GM06990 (cell line): Measurements from ENCODE around the gene RBM47.
A peak's percentile ranks its signal among the peaks of the same experiment; 100 is the strongest.

Experiments used
- DNase-seq: peaks from one replicate; pipeline ENCODE4 v3.0.0-alpha.2; 2011; ENCODE audit not compliant: insufficient read length; ENCODE audit errors: extremely low read depth
- H3K27me3 ChIP-seq: replicated peaks from 2 replicates; pipeline ENCODE4 v1.6.0; 2011; ENCODE audit warnings: low read length; ENCODE audit not compliant: control insufficient read depth, insufficient read depth
- H3K36me3 ChIP-seq: 2 replicates; pipeline ENCODE4 v1.5.1; 2011; ENCODE audit warnings: low read length; ENCODE audit not compliant: control insufficient read depth, insufficient read depth
- H3K4me3 ChIP-seq: replicated peaks from 2 replicates; pipeline ENCODE4 v1.5.1; 2011; ENCODE audit warnings: low read depth, mild to moderate bottlenecking, control low read depth, low read length
- CTCF ChIP-seq: IDR thresholded peaks from 2 replicates; pipeline ENCODE4 v1.5.1; 2011; ENCODE audit warnings: low read length, control low read depth, mild to moderate bottlenecking, inconsistent platforms; ENCODE audit not compliant: insufficient read depth, poor library complexity, severe bottlenecking

The RBM47 gene

DNA sequence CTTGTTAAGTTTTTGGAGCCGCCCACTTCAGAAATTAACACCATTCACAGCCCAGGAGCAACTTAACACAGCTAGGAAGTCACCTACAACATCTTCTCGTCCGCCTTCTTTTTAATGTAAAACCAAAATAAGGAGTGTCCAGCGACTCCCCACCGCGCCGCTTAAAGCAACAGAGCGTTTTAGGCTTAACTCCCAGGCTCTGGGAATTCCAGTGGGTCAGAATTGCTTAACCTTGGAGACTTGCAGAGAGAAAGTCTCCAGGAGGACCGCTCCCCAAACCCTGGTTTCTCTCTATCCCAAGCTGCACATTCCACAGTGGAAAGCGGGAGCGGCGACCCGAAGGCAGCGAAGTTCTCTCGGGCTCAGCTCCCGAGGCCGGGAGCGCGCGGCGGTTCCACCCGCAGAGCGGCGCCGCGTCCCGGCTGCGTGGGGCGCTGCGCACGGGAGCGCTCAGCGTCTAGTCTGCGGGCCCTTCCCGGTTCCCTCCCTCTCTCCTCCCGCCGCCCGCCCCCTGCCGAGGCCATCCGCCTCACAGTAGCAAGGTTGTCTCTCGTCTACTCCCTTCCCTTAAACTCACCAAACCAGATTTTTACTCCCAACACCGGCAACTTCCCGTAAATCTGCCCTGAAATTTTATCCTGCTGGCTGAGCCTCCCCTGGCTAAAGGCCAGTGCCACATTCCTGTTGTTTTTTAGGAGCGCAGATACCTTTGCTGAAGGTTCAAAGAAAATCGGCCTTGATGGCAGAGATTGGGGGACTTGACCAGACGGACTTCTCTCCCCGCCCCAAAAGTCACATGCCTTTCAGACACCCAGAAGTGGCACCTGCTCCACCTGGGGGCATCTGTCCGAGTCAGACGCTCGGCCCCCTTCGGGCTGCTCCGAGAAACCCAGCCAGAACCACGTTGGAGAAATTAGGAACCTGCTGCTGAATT is at the start of gene RBM47:
Gene RBM47, minus strand, starts transcription at position 464 of the 934 bp plus-strand sequence. CDS start 190,971 bp downstream, outside the sequence.
- Histone ChIP-seq H3K36me3 (peaks cover 3% of the 10 kb centered on the region), H3K4me3 (peak within 1 kb of the TSS; percentile 93), H3K27me3 (no peaks in the 10 kb centered on the region)
- peak; percentile 35 for TF ChIP-seq CTCF
- DNase-seq: peak; percentile 75

GRCh38 chr4:40678421-40678820 is 48.8 kb upstream of the RBM47 start:
- no peak for TF ChIP-seq CTCF
- DNase-seq: no peak
- Histone ChIP-seq H3K27me3 (no peaks in the 10 kb centered on the region), H3K36me3 (no peaks in the 10 kb centered on the region), H3K4me3 (no peak overlapping the region)

DNA sequence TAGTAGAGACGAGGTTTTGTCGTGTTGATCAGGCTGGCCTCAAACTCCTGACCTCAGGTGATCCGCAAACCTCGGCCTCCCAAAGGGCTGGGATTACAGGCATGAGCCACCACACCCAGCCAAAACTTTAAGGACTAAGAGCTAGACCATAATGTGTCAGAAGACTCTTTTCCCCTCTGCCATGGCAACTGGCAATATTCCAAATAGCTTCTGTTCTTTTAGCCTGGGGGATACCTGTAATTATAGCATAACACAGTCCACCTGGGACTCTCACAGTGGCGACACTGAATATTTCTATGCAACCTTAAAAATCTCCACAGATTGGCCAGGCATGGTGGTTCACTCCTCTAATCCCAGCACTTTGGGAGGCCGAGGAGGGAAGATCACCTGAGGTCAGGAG is 45.5 kb upstream of the RBM47 start:
- H3K4me3 ChIP-seq: no peak overlapping the region
- no peaks in the 10 kb centered on the region for H3K36me3 ChIP-seq
- H3K27me3 ChIP-seq: no peaks in the 10 kb centered on the region
- TF ChIP-seq CTCF: no peak
- no peak for DNase-seq

DNA sequence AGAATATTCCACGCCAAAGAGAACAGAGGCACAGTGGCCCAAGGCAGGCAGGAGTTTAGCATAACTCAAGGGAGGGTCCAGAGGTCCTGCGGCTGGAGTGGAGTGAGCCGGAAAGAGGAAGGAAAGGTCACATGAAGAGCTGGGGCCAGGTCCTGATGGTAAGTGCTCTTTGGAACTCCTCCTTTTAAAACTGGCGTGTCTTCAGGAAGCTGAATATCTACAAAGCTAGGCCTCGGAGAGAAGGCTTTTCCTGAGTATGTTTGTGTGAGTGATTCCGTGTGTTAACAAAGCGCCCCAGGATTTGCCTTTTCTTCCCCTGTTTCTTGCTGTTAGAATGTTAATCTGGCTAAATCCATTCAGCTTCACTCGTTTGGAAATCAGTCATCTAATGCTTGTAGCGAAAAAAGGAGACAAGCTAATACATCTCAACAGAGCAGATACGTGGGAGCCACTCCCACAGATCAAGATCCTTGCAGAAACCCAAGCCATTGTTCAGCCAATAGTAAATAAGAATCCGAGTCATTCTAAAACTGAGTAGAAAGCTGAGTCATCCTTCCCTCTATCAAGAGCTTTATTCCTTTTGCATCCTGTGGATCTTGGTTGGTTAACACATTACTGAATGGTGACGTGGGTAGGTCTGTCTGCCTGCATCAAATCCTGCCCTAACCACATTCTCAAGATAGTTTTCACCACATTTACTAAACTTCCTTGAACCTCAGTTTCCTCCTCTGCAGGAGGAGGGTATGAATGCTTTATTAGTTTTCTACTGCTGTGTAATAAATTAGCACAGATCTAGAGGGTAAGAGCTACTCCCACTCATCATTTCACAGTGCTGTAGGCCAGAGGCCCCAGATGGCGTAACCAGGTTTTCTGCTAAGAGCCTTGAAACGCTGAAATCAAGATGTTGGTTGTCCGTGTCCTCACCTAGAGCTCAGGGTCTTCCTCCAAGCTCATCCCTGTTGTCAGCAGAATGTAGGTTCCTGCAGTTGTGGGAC is 43.2 kb upstream of the RBM47 start:
- TF ChIP-seq CTCF: no peak
- Histone ChIP-seq H3K4me3 (no peak overlapping the region), H3K27me3 (no peaks in the 10 kb centered on the region), H3K36me3 (no peaks in the 10 kb centered on the region)
- DNase-seq: peak; percentile 61

GRCh38 chr4:40669504-40669903 is 39.8 kb upstream of the RBM47 start:
- no peak overlapping the region for H3K4me3 ChIP-seq
- no peak for TF ChIP-seq CTCF
- no peaks in the 10 kb centered on the region for H3K27me3 ChIP-seq
- peak; percentile 41 for DNase-seq
- H3K36me3 ChIP-seq: no peaks in the 10 kb centered on the region
